GM10266 (cell line): ENCODE measurements around the gene NDUFAF8.

Source experiments
- DNase-seq: peaks from one replicate; pipeline ENCODE4 v3.0.0; 2012; ENCODE audit errors: extremely low spot score
- CTCF ChIP-seq: IDR thresholded peaks from 2 replicates; pipeline ENCODE4 v1.5.1; 2012; ENCODE audit warnings: mild to moderate bottlenecking, low read depth; ENCODE audit not compliant: control insufficient read depth, insufficient read depth; ENCODE audit errors: missing control alignments

Gene NDUFAF8

GRCh38 chr17:81271226-81271625 is 32.1 kb downstream of the NDUFAF8 start:
- no peak for DNase-seq
- no peak for TF ChIP-seq CTCF

- DNase-seq, result no peak
- TF ChIP-seq CTCF, result no peak
These were observed 33.5 kb downstream of the NDUFAF8 start for GRCh38 chr17:81272616-81273015.

GRCh38 chr17:81273698-81274470 is 34.8 kb downstream of the NDUFAF8 start:
- no peak for TF ChIP-seq CTCF
- no peak for DNase-seq

GRCh38 chr17:81274471-81274855 is 35.3 kb downstream of the NDUFAF8 start:
- DNase-seq, result no peak
- TF ChIP-seq CTCF, result no peak

- TF ChIP-seq CTCF, result no peak
- no peak for DNase-seq
These were observed 37.7 kb downstream of the NDUFAF8 start for GRCh38 chr17:81276781-81277180.

GRCh38 chr17:81277421-81277820 is 38.3 kb downstream of the NDUFAF8 start:
- TF ChIP-seq CTCF, result no peak
- no peak for DNase-seq

GRCh38 chr17:81277946-81278693 is 39.0 kb downstream of the NDUFAF8 start:
- TF ChIP-seq CTCF, result no peak
- no peak for DNase-seq
